ENCODE measurements around the gene TNFSF12.
"Not testable (repeated sequence)": the region's sequence is repeated elsewhere in the genome, so short reads cannot be mapped to it uniquely, and the experiment has no call there.

Gene TNFSF12

DNA sequence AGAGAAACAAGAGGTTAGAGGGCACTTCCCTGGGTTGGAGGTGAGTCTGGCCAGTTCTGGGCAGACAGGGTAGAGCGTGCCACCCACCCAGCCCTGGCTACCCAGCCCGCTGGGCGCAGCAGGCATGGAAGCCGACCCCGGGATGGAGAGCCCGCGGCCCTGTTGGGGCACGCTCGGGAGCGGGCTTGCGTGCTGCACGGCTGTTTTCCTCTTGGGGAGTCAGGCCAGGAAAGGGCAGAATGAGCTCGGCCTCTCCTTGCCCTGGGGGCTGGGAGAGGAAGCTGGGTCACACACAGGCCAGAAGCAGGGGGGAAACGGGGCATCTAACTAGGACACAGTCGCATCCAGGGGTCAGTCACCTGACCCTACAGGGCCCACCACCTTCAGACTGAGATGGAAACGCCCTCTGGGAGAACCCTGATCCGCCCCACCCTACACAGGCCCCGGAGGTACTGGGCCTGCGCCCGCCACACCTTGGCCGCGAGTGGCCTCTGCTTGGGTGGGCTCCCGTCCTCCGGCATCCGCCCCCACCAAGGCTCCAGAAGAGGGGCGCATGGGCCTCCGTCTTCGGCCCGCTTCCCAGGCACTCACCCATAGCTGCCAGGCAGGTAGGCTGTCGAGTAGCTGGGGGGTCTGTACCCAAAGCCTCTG lies 39.8 kb downstream of the TNFSF12 start:
- no peak for DNase-seq

- DNase-seq = peak; percentile 77
Measured at GRCh38 chr17:7589204-7589868, 40.5 kb downstream of the TNFSF12 start.

- DNase-seq = no peak
Measured at GRCh38 chr17:7589891-7590691, 41.2 kb downstream of the TNFSF12 start, which contains the start of gene SOX15. TSS of gene SOX15 (minus strand) at chr17:7590094. CDS start at chr17:7589676, 418 bp downstream.

DNA sequence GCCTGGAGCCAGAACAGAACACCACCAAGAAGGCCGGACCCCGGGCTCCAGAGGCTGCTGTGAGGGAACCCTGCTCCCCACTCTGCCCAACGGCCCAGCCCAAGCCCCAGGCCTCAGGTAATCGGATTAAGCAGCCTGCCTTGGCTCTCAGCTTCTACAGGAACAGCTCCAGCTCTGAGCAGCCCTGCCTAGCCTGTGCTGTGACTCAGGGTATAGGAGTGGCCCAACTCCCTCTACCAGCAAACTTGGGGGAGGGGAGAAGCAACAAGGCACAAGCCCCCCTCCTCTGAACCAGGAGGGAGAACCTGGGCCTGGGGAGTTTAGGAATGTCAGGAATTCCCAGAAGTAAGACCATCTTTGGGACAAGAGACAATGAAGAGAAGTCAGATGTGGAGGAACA lies 41.9 kb downstream of the TNFSF12 start:
- DNase-seq = no peak

- DNase-seq = no peak
Measured at GRCh38 chr17:7591596-7591995, 42.7 kb downstream of the TNFSF12 start.

DNA sequence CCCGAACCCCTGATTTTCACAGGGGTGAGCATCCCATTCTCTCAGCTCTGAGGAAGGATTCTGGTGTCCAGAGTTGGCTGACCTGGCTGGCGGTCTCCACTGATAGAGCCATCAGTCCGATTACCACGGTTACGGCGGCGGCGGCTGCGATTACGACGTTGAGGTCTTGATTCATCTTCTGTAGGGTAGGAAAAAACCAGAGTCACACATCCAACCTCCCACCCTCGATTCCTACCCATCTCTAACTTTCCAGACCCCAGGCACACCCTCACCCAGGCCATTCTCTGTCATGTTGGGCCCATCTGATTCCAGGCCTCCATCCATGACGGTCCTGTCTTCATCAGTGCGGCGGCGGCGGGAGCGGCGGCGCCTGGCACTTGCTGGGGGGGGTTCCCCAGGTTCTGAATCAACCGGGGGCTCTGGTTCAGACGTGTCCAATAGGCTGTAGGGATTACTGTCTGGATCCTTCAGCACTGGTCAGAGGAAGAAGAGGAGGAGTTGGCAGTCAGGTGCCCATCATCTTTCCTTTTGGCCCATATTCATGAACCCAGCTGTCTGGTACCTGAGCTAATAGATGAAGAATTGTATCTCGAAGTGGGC lies 43.7 kb downstream of the TNFSF12 start:
- no peak for DNase-seq

DNA sequence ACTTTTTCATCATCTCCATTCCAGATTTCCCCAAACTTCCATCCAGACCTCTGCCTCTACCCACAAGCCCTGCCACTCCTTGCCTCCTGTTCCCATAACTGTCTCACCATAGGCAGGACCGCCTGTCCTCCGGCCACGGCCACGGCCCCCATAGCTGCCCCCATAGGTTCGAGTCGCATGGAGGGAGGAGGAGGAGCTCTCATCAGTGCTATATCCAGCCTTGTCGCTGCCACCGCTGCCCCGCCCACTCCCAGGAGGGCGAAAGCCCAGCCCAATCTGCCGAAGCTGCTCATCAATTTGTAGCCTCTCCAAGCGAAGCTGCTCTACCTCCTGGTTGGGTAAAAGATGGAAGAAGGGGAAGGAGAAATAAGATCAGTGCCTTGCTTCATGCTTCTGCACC lies 44.4 kb downstream of the TNFSF12 start:
- no peak for DNase-seq

DNA sequence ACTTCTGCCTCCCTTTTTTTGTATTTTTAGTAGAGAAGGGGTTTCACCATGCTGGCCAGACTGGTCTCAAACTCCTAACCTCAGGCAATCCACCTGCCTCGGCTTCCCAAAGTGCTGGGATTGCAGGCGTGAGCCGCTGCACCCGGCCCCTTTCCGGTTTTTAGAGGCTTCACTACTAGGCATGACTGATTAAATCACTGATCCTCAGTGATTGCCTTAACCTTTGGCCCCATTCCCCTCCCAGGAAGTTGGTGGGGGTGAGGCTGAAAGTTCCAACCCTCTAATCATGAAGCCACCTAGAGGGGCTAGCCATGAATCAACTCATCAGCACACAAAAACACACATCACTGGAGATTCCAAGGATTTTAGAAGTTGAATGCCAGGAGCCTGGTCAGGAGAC lies 48.7 kb downstream of the TNFSF12 start:
- DNase-seq = not testable (repeated sequence)

- DNase-seq = no peak
Measured at GRCh38 chr17:7606280-7606679, 57.4 kb downstream of the TNFSF12 start.
